ENCODE data around the gene SYNE2. TPM values are rescaled to one million over a fixed set of nuclear protein-coding genes. Genes with fewer than 3 reads are reported as not detected.
"Not testable (repeated sequence)": the region's sequence is repeated elsewhere in the genome, so short reads cannot be mapped to it uniquely, and the experiment has no call there.

SYNE2 gene
- polyA plus RNA-seq, 5 donors, result 69.7 to 101 (median 93.6) TPM

- DNase-seq, result no peak
These were observed 172.7 kb downstream of the SYNE2 start for GRCh38 chr14:64025479-64025878.

GRCh38 chr14:64026600-64026999 is 173.8 kb downstream of the SYNE2 start:
- DNase-seq, result no peak

GRCh38 chr14:64035143-64035542 is 182.3 kb downstream of the SYNE2 start:
- no peak for DNase-seq

GRCh38 chr14:64037869-64038745 is 185.3 kb downstream of the SYNE2 start:
- DNase-seq, result not testable (repeated sequence)

GRCh38 chr14:64038841-64039542 is 186.2 kb downstream of the SYNE2 start:
- DNase-seq, result no peak

GRCh38 chr14:64040044-64040443 is 187.2 kb downstream of the SYNE2 start:
- DNase-seq, result no peak

- not testable (repeated sequence) for DNase-seq
These were observed 190.5 kb downstream of the SYNE2 start for GRCh38 chr14:64043296-64043695.

- DNase-seq, result no peak
These were observed 192.3 kb downstream of the SYNE2 start for GRCh38 chr14:64045091-64045490.

- no peak for DNase-seq
These were observed 197.0 kb downstream of the SYNE2 start for GRCh38 chr14:64049616-64050381.

GRCh38 chr14:64053694-64054669 is 201.2 kb downstream of the SYNE2 start:
- no peak for DNase-seq

- DNase-seq, result no peak
These were observed 206.8 kb downstream of the SYNE2 start for GRCh38 chr14:64059454-64060198.

- no peak for DNase-seq
These were observed 207.4 kb downstream of the SYNE2 start for GRCh38 chr14:64060199-64060545.

- no peak for DNase-seq
These were observed 207.9 kb downstream of the SYNE2 start for GRCh38 chr14:64060648-64061096.

GRCh38 chr14:64061115-64061514 is 208.3 kb downstream of the SYNE2 start:
- DNase-seq, result no peak

GRCh38 chr14:64061706-64062105 is 208.9 kb downstream of the SYNE2 start:
- DNase-seq, result no peak

GRCh38 chr14:64062381-64063115 is 209.7 kb downstream of the SYNE2 start:
- DNase-seq, result no peak

GRCh38 chr14:64064447-64064846 is 211.6 kb downstream of the SYNE2 start:
- no peak for DNase-seq

- no peak for DNase-seq
These were observed 217.0 kb downstream of the SYNE2 start for GRCh38 chr14:64069634-64070359.

Data from right lung (tissue), 5 donors.